Fibroblast of lung (primary cell): ENCODE measurements around the gene POMT1.

Experiments used
- CTCF ChIP-seq, 2 donors: IDR thresholded peaks in 1 of 2; conservative IDR thresholded peaks in 1 of 2; 1 replicate in 1 of 2; 2 replicates in 1 of 2; pipeline ENCODE4 v1.5.1; 2011 to 2012; ENCODE audit warnings: low read length in 2 of 2, control low read depth in 1 of 2, inconsistent platforms in 1 of 2, low read depth in 1 of 2, mild to moderate bottlenecking in 1 of 2
- EZH2 ChIP-seq: IDR thresholded peaks from 2 replicates; pipeline ENCODE4 v1.5.1; 2012; ENCODE audit warnings: low read length, control low read depth, mild to moderate bottlenecking; ENCODE audit errors: missing control alignments

GRCh38 chr9:131478421-131478868 is 24.3 kb upstream of the POMT1 start:
- TF ChIP-seq CTCF (conservative IDR thresholded peaks at IDR 0.05 in 1 of 2, IDR thresholded peaks at IDR 0.05 in 1 of 2; ENCODE audit: low read depth in 1 of 2, low read length in 2 of 2) (peak in 1 of 2 donors; percentile 53), EZH2 (no peak)
